Neural progenitor cell (in vitro differentiated cells): ENCODE results near the gene SMTN. TPM values are rescaled to one million over a fixed set of nuclear protein-coding genes. Genes with fewer than 3 reads are reported as not detected.

Source experiments
- DNase-seq: peaks from one replicate; pipeline ENCODE4 v3.0.0-alpha.2; 2016; ENCODE audit warnings: low spot score
- H2AFZ ChIP-seq: fragments of 200-600 bp; sonication (generic); replicated peaks from 2 replicates; pipeline ENCODE4 v1.6.1; 2016; ENCODE audit warnings: antibody characterized with exemption
- H3F3A ChIP-seq: fragments of 200-600 bp; sonication (generic); 2 replicates; pipeline ENCODE4 v1.6.1; 2016; ENCODE audit warnings: antibody characterized with exemption, low read depth
- H3K27ac ChIP-seq: fragments of 200-600 bp; sonication (generic); 2 replicates; pipeline ENCODE4 v1.5.1; 2016; ENCODE audit warnings: mild to moderate bottlenecking
- H3K27me3 ChIP-seq: fragments of 200-600 bp; sonication (generic); 2 replicates; pipeline ENCODE4 v1.6.1; 2016; ENCODE audit warnings: mild to moderate bottlenecking, moderate library complexity
- H3K36me3 ChIP-seq: fragments of 200-600 bp; sonication (generic); 2 replicates; pipeline ENCODE4 v1.5.1; 2016
- H3K4me1 ChIP-seq: fragments of 200-600 bp; sonication (generic); 2 replicates; pipeline ENCODE4 v1.6.1; 2016; ENCODE audit warnings: mixed run types
- H3K4me2 ChIP-seq: fragments of 200-600 bp; sonication (generic); 2 replicates; pipeline ENCODE4 v1.6.1; 2016
- H3K4me3 ChIP-seq: fragments of 200-600 bp; sonication (generic); 2 replicates; pipeline ENCODE4 v1.5.1; 2016
- H3K79me2 ChIP-seq: fragments of 200-600 bp; sonication (generic); 2 replicates; pipeline ENCODE4 v1.6.1; 2016; ENCODE audit warnings: low read depth
- H3K9ac ChIP-seq: fragments of 200-600 bp; sonication (generic); 2 replicates; pipeline ENCODE4 v1.6.1; 2016
- H3K9me3 ChIP-seq: fragments of 200-600 bp; sonication (generic); 2 replicates; pipeline ENCODE4 v1.5.1; 2016; ENCODE audit warnings: low read depth
- H4K20me1 ChIP-seq: fragments of 200-600 bp; sonication (generic); 2 replicates; pipeline ENCODE4 v1.6.1; 2016; ENCODE audit warnings: low read depth
- H3K27ac Mint-ChIP-seq: 3 replicates; pipeline ENCODE4 v1.8.0; 2021; ENCODE audit warnings: mixed read lengths
- H3K27me3 Mint-ChIP-seq: 2 replicates; pipeline ENCODE4 v1.8.0; 2022; ENCODE audit warnings: low read depth, mild to moderate bottlenecking, inconsistent platforms, moderate library complexity, mixed read lengths; ENCODE audit not compliant: insufficient read depth
- H3K36me3 Mint-ChIP-seq: 3 replicates; pipeline ENCODE4 v1.8.0; 2021; ENCODE audit warnings: mixed read lengths
- H3K4me1 Mint-ChIP-seq: 3 replicates; pipeline ENCODE4 v1.8.0; 2021; ENCODE audit warnings: mixed read lengths
- H3K4me3 Mint-ChIP-seq: 3 replicates; pipeline ENCODE4 v1.8.0; 2021; ENCODE audit warnings: mild to moderate bottlenecking, moderate library complexity, mixed read lengths
- H3K9me3 Mint-ChIP-seq: 3 replicates; pipeline ENCODE4 v1.8.0; 2020; ENCODE audit warnings: mixed read lengths
- CTCF ChIP-seq: fragments of 200-600 bp; sonication (generic); IDR thresholded peaks from 2 replicates; pipeline ENCODE4 v1.5.1; 2017; ENCODE audit warnings: antibody characterized with exemption, mild to moderate bottlenecking
- EZH2 ChIP-seq: fragments of 200-600 bp; sonication (generic); IDR thresholded peaks from 2 replicates; pipeline ENCODE4 v1.6.1; 2017; ENCODE audit warnings: antibody characterized with exemption, mild to moderate bottlenecking, moderate library complexity
- EZH2phosphoT487 ChIP-seq: fragments of 200-600 bp; sonication (generic); IDR thresholded peaks from 2 replicates; pipeline ENCODE4 v1.6.1; 2017; ENCODE audit warnings: antibody characterized with exemption
- total RNA-seq: library from RNA; depleted of rRNA; stranded (reverse); fragments of >200 nt; gene quantifications from 2 replicates; pipeline ENCODE4 v1.2.3, GENCODE V29; 2015; ENCODE audit warnings: low replicate concordance

SMTN gene
- 14.1 and 24.0 TPM in 2 replicates for total RNA-seq

DNA sequence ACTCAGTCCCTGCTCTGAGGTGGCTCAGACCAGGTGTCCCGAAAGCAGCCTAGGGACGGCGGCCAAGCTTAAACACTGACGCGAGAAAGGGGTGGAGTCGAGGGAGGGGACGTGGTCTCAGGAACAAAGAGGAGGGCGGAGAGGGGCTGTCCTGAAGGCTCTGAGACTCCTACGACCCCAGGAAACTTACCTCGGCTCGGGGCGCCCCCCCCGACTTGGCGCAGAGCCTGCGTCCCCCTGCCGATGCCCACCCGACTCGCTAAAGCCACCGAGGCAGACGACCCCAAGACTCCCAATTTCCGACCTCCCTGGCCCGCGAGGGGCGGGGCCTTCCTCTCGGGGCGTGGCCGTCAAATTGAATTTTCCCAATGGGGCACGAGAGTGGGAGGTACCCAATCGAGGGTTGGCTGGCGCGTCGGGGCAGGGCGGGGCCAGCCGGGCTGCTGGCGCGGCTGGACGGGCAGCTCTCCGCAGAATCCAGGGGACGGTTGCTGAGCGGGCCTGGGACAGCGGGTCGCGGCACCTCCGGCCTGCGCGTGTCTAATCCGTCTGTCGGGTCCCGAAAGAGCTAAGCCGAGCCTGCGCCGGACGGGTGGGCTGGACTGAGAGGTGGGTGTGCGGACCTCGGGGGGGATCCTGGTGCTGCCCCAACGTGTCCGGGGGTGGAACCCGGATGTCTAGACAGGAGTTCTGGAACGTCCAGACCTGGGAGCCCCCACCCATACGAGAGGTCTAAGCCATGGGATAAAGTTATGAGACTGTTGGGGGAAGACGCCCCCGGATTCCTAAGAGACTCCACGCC lies at the start of gene SMTN:
TSS of gene SMTN (plus strand) at position 471 of the 802 bp plus-strand sequence. CDS start 1,941 bp downstream, outside the sequence.
- Mint-ChIP-seq H3K4me3 (peak within 1 kb of the TSS; percentile 92), H3K4me1 (peaks cover 24% of the 10 kb centered on the region), H3K27ac (peak within 1 kb of the TSS; percentile 90), H3K36me3 (peaks cover 2% of the 10 kb centered on the region), H3K27me3 (peaks cover 12% of the 10 kb centered on the region), H3K9me3 (no peaks in the 10 kb centered on the region)
- Histone ChIP-seq H2AFZ (peak within 1 kb of the TSS; percentile 91), H3K4me2 (peak within 1 kb of the TSS; percentile 86), H3K79me2 (peaks cover 9% of the 10 kb centered on the region), H3K9me3 (no peaks in the 10 kb centered on the region), H3K4me3 (peak within 1 kb of the TSS; percentile 75), H3K36me3 (no peaks in the 10 kb centered on the region), H3K4me1 (peaks cover 4% of the 10 kb centered on the region), H3K9ac (peak within 1 kb of the TSS; percentile 46), H3K27me3 (no peaks in the 10 kb centered on the region), H3K27ac (no peak within 1 kb of the TSS), H3F3A (peaks cover 11% of the 10 kb centered on the region), H4K20me1 (peaks cover 2% of the 10 kb centered on the region)
- DNase-seq, result peak; percentile 97
- TF ChIP-seq CTCF (no peak), EZH2 (no peak), EZH2phosphoT487 (no peak)

- no peak overlapping the region for H3K4me3 Mint-ChIP-seq
- Histone ChIP-seq H3K4me2 (no peak overlapping the region), H3K9ac (no peak overlapping the region), H3K4me1 (no peaks in the 10 kb centered on the region), H3K27ac (no peak overlapping the region), H3F3A (no peaks in the 10 kb centered on the region), H2AFZ (no peak overlapping the region), H4K20me1 (no peaks in the 10 kb centered on the region), H3K27me3 (no peaks in the 10 kb centered on the region), H3K9me3 (no peaks in the 10 kb centered on the region), H3K4me3 (no peak overlapping the region), H3K79me2 (no peaks in the 10 kb centered on the region), H3K36me3 (no peaks in the 10 kb centered on the region)
- no peaks in the 10 kb centered on the region for H3K36me3 Mint-ChIP-seq
- H3K9me3 Mint-ChIP-seq, result no peaks in the 10 kb centered on the region
- DNase-seq, result no peak
- peaks cover 3% of the 10 kb centered on the region for H3K27me3 Mint-ChIP-seq
- no peak overlapping the region for H3K27ac Mint-ChIP-seq
- no peaks in the 10 kb centered on the region for H3K4me1 Mint-ChIP-seq
- TF ChIP-seq EZH2phosphoT487, result no peak
- no peak for TF ChIP-seq EZH2
- no peak for TF ChIP-seq CTCF
Observed at GRCh38 chr22:31036671-31037550, 44.2 kb upstream of the SMTN start.

- Histone ChIP-seq H3K4me2 (no peak overlapping the region), H3F3A (no peaks in the 10 kb centered on the region), H3K9me3 (no peaks in the 10 kb centered on the region), H3K4me1 (no peaks in the 10 kb centered on the region), H2AFZ (no peak overlapping the region), H3K79me2 (no peaks in the 10 kb centered on the region), H3K27ac (no peak overlapping the region), H3K36me3 (no peaks in the 10 kb centered on the region), H3K9ac (no peak overlapping the region), H3K27me3 (no peaks in the 10 kb centered on the region), H4K20me1 (no peaks in the 10 kb centered on the region), H3K4me3 (no peak overlapping the region)
- Mint-ChIP-seq H3K36me3 (no peaks in the 10 kb centered on the region), H3K27ac (no peak overlapping the region), H3K9me3 (no peaks in the 10 kb centered on the region), H3K4me3 (no peak overlapping the region), H3K4me1 (no peaks in the 10 kb centered on the region), H3K27me3 (peaks cover 4% of the 10 kb centered on the region)
- no peak for DNase-seq
- TF ChIP-seq CTCF, result no peak
Observed at GRCh38 chr22:31038686-31039085, 42.4 kb upstream of the SMTN start.
